K562 (cell line): ENCODE results near the gene B2M. TPM values are rescaled to one million over a fixed set of nuclear protein-coding genes. Genes with fewer than 3 reads are reported as not detected.

Experiments used
- BHLHE40 ChIP-seq: IDR thresholded peaks from 2 replicates; pipeline ENCODE4 v1.6.1; 2011; ENCODE audit warnings: low read length, improper control_type of control experiment
- HDAC1 ChIP-seq, 2 experiments: fragments of 450-650 bp; IDR thresholded peaks; 2 replicates each; pipeline ENCODE4 v1.6.1; 2016 to 2017; ENCODE audit warnings: inconsistent platforms in 1 of 2, mild to moderate bottlenecking in 1 of 2, moderate library complexity in 1 of 2
- HMGN3 ChIP-seq: IDR thresholded peaks from 2 replicates; pipeline ENCODE4 v1.6.1; 2011; ENCODE audit warnings: borderline replicate concordance, low read depth, mild to moderate bottlenecking, mixed read lengths, low read length; ENCODE audit not compliant: insufficient read length; ENCODE audit errors: extremely low read depth
- LARP7 ChIP-seq: fragments of 450-650 bp; IDR thresholded peaks from 2 replicates; pipeline ENCODE4 v1.6.1; 2016
- MCM3 ChIP-seq: fragments of 450-650 bp; IDR thresholded peaks from 2 replicates; pipeline ENCODE4 v1.6.1; 2016
- NFE2L1 ChIP-seq: fragments of 450-650 bp; IDR thresholded peaks from 2 replicates; pipeline ENCODE4 v1.6.1; 2016; ENCODE audit warnings: missing genetic modification characterization, low read depth, mild to moderate bottlenecking, missing compliant biosample characterization, moderate library complexity, borderline replicate concordance
- PHB ChIP-seq: fragments of 250-450 bp; sonication (Bioruptor Pico); IDR thresholded peaks from 2 replicates; pipeline ENCODE4 v1.5.0; 2021
- RBBP5 ChIP-seq: fragments of 200-600 bp; sonication (generic); IDR thresholded peaks from 2 replicates; pipeline ENCODE4 v1.6.1; 2012; ENCODE audit warnings: borderline replicate concordance, mild to moderate bottlenecking, low read length, control low read depth, inconsistent platforms; ENCODE audit not compliant: insufficient read depth, poor library complexity, severe bottlenecking
- TGIF2 ChIP-seq: sonication (generic); formaldehyde crosslinking; IDR thresholded peaks from 2 replicates; pipeline ENCODE4 v1.8.1; 2022; ENCODE audit warnings: mild to moderate bottlenecking, missing genetic modification reagents, moderate library complexity
- XRCC3 ChIP-seq: fragments of 450-650 bp; IDR thresholded peaks from 2 replicates; pipeline ENCODE4 v1.6.1; 2017; ENCODE audit warnings: mild to moderate bottlenecking, moderate library complexity
- ZBTB7A ChIP-seq: IDR thresholded peaks from 2 replicates; pipeline ENCODE4 v1.6.1; 2011; ENCODE audit warnings: low read depth, mild to moderate bottlenecking, low read length, moderate library complexity, borderline replicate concordance; ENCODE audit not compliant: control insufficient read depth
- ZFP30 ChIP-seq: fragments of 250-450 bp; sonication (Bioruptor Pico); IDR thresholded peaks from 2 replicates; pipeline ENCODE4 v1.8.0; 2022; ENCODE audit warnings: moderate library complexity, mild to moderate bottlenecking, inconsistent platforms, borderline replicate concordance
- ZMIZ1 ChIP-seq, 2 experiments: fragments of 150-350 bp in 1 of 2; IDR thresholded peaks; 2 replicates each; pipeline ENCODE4 v1.6.1; 2012 to 2016; ENCODE audit warnings: low read depth in 2 of 2, low read length in 2 of 2, mild to moderate bottlenecking in 1 of 2, moderate library complexity in 1 of 2
- polyA plus RNA-seq, 8 experiments: library from polyadenylated mRNA; depleted of rRNA in 4 of 8; stranded (reverse) in 5 of 8; unstranded in 3 of 8; fragments of >200 nt; fragmentation: Nextera tagmentation in 2 of 8; fragmentation: Illumina TruSeq in 1 of 8; extraction: Ambion mirVana in 2 of 8; extraction: Trizol in 1 of 8; gene quantifications; 2 replicates each; pipeline versions ENCODE4 v1.2.1 to v1.2.3, GENCODE V29; 2011 to 2014; ENCODE audit warnings: inconsistent platforms in 1 of 8, missing spikeins in 1 of 8
- total RNA-seq, 7 experiments: library from RNA; depleted of rRNA in 6 of 7; stranded (reverse); fragments of >200 nt in 6 of 7; fragmentation: Illumina TruSeq in 2 of 7; extraction: Trizol in 2 of 7; gene quantifications; 2 replicates each; pipeline versions ENCODE4 v1.2.1 to v1.2.3, GENCODE V29; 2011 to 2021; ENCODE audit warnings: low replicate concordance in 1 of 7
- TF ChIP-seq, protein P1 (sequence below), 2 experiments: IDR thresholded peaks; 2 replicates each; pipeline ENCODE4 v1.6.1; 2011; ENCODE audit warnings: borderline replicate concordance in 1 of 2, control low read depth in 1 of 2, low read depth in 1 of 2, low read length in 1 of 2, mild to moderate bottlenecking in 1 of 2, mixed read lengths in 1 of 2, moderate library complexity in 1 of 2; ENCODE audit not compliant: insufficient read depth in 1 of 2, insufficient read length in 1 of 2, poor library complexity in 1 of 2, severe bottlenecking in 1 of 2; ENCODE audit errors: extremely low read depth in 1 of 2
- TF ChIP-seq, protein P2 (sequence below), 2 experiments: IDR thresholded peaks; 2 replicates each; pipeline ENCODE4 v1.6.1; 2012; ENCODE audit warnings: improper control_type of control experiment in 2 of 2, low read depth in 2 of 2, low read length in 2 of 2, borderline replicate concordance in 1 of 2
- TF ChIP-seq, protein P3 (sequence below): fragments of 450-650 bp; IDR thresholded peaks from 2 replicates; pipeline ENCODE4 v1.6.1; 2016; ENCODE audit warnings: mild to moderate bottlenecking

B2M gene
- total and polyA plus RNA-seq, 9 of the 15 experiments (the other 6 are each of a cell fraction or from before 2014, with no cell fraction given) = 460 to 3,138 (median 1,032) TPM

DNA sequence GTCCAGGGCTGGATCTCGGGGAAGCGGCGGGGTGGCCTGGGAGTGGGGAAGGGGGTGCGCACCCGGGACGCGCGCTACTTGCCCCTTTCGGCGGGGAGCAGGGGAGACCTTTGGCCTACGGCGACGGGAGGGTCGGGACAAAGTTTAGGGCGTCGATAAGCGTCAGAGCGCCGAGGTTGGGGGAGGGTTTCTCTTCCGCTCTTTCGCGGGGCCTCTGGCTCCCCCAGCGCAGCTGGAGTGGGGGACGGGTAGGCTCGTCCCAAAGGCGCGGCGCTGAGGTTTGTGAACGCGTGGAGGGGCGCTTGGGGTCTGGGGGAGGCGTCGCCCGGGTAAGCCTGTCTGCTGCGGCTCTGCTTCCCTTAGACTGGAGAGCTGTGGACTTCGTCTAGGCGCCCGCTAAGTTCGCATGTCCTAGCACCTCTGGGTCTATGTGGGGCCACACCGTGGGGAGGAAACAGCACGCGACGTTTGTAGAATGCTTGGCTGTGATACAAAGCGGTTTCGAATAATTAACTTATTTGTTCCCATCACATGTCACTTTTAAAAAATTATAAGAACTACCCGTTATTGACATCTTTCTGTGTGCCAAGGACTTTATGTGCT is 527 bp downstream of the B2M start (continued):
- TF ChIP-seq NFE2L1 (tag) (no peak), ZMIZ1 (IDR thresholded peaks at IDR 0.05; ENCODE audit: low read depth in 2 of 2, low read length in 2 of 2) (no peak), HDAC1 (IDR thresholded peaks at IDR 0.05) (peak; percentile 54 to 59; a peak in 1 of 4 replicates), RBBP5 (peak; percentile 58), MCM3 (no peak), LARP7 (peak; percentile 79), XRCC3 (no peak), PHB (0 out of 2 replicates have a peak, but pooled peaks have one; percentile 3), ZFP30 (no peak), HMGN3 (no peak), TGIF2 (CRISPR knock-in tag) (peak; percentile 88), BHLHE40 (peak; percentile 34; the same call in 1 of the 2 replicates), ZBTB7A (peak; percentile 62; the same call in 1 of the 2 replicates)
- TF ChIP-seq, protein P1, sequence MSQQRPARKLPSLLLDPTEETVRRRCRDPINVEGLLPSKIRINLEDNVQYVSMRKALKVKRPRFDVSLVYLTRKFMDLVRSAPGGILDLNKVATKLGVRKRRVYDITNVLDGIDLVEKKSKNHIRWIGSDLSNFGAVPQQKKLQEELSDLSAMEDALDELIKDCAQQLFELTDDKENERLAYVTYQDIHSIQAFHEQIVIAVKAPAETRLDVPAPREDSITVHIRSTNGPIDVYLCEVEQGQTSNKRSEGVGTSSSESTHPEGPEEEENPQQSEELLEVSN (IDR thresholded peaks at IDR 0.05; ENCODE audit: borderline replicate concordance in 1 of 2, extremely low read depth in 1 of 2, insufficient read depth in 1 of 2, insufficient read length in 1 of 2, low read depth in 1 of 2, low read length in 1 of 2, poor library complexity in 1 of 2, severe bottlenecking in 1 of 2) = peak in 1 of 2 experiments; percentile 88
- TF ChIP-seq, protein P2, sequence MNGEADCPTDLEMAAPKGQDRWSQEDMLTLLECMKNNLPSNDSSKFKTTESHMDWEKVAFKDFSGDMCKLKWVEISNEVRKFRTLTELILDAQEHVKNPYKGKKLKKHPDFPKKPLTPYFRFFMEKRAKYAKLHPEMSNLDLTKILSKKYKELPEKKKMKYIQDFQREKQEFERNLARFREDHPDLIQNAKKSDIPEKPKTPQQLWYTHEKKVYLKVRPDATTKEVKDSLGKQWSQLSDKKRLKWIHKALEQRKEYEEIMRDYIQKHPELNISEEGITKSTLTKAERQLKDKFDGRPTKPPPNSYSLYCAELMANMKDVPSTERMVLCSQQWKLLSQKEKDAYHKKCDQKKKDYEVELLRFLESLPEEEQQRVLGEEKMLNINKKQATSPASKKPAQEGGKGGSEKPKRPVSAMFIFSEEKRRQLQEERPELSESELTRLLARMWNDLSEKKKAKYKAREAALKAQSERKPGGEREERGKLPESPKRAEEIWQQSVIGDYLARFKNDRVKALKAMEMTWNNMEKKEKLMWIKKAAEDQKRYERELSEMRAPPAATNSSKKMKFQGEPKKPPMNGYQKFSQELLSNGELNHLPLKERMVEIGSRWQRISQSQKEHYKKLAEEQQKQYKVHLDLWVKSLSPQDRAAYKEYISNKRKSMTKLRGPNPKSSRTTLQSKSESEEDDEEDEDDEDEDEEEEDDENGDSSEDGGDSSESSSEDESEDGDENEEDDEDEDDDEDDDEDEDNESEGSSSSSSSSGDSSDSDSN (IDR thresholded peaks at IDR 0.05; ENCODE audit: borderline replicate concordance in 1 of 2, low read depth in 2 of 2, low read length in 2 of 2) = 0 out of 4 replicates have a peak, but pooled peaks of 1 of the 2 experiments have one; percentile 19
- TF ChIP-seq, protein P3, sequence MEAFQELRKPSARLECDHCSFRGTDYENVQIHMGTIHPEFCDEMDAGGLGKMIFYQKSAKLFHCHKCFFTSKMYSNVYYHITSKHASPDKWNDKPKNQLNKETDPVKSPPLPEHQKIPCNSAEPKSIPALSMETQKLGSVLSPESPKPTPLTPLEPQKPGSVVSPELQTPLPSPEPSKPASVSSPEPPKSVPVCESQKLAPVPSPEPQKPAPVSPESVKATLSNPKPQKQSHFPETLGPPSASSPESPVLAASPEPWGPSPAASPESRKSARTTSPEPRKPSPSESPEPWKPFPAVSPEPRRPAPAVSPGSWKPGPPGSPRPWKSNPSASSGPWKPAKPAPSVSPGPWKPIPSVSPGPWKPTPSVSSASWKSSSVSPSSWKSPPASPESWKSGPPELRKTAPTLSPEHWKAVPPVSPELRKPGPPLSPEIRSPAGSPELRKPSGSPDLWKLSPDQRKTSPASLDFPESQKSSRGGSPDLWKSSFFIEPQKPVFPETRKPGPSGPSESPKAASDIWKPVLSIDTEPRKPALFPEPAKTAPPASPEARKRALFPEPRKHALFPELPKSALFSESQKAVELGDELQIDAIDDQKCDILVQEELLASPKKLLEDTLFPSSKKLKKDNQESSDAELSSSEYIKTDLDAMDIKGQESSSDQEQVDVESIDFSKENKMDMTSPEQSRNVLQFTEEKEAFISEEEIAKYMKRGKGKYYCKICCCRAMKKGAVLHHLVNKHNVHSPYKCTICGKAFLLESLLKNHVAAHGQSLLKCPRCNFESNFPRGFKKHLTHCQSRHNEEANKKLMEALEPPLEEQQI = 0 out of 2 replicates have a peak, but pooled peaks have one; percentile 55
